Keratinocyte (primary cell): ENCODE measurements around the gene STK35. TPM values are rescaled to one million over a fixed set of nuclear protein-coding genes. Genes with fewer than 3 reads are reported as not detected.
A peak's percentile ranks its signal among the peaks of the same experiment; 100 is the strongest.

Experiments used
- DNase-seq: peaks from one replicate; pipeline ENCODE4 v3.0.0-alpha.2; 2011; ENCODE audit warnings: low read depth, missing footprints, low spot score
- FAIRE-seq: peaks from 2 replicates; lab custom pipeline; 2011; peaks lifted over from hg19 to GRCh38; lab: Jason Lieb, UNC
- H2AFZ ChIP-seq: 2 replicates; pipeline ENCODE4 v1.6.0; 2012; ENCODE audit warnings: low read length, control low read depth, inconsistent platforms; ENCODE audit not compliant: control insufficient read depth
- H3K27ac ChIP-seq: 2 replicates; pipeline ENCODE4 v1.5.1; 2011; ENCODE audit warnings: low read length; ENCODE audit not compliant: control insufficient read depth, insufficient read depth
- H3K27me3 ChIP-seq: 3 replicates; pipeline ENCODE4 v1.6.0; 2011; ENCODE audit warnings: low read length; ENCODE audit not compliant: control insufficient read depth, insufficient read depth; ENCODE audit errors: extremely low read depth
- H3K36me3 ChIP-seq, 2 experiments: 2 replicates in 1 of 2; 3 replicates in 1 of 2; pipeline ENCODE4 v1.5.1; 2011; ENCODE audit warnings: low read length in 2 of 2, mild to moderate bottlenecking in 1 of 2; ENCODE audit not compliant: control insufficient read depth in 2 of 2, insufficient read depth in 2 of 2; ENCODE audit errors: extremely low read depth in 1 of 2
- H3K4me1 ChIP-seq: 3 replicates; pipeline ENCODE4 v1.5.1; 2011; ENCODE audit warnings: low read length; ENCODE audit not compliant: control insufficient read depth, insufficient read depth; ENCODE audit errors: extremely low read depth
- H3K4me2 ChIP-seq: 3 replicates; pipeline ENCODE4 v1.6.0; 2011; ENCODE audit warnings: low read depth, low read length; ENCODE audit not compliant: control insufficient read depth, insufficient read depth; ENCODE audit errors: extremely low read depth
- H3K4me3 ChIP-seq, 3 experiments: fragments of 200-600 bp in 1 of 3; sonication (generic) in 1 of 3; 2 replicates in 2 of 3; 3 replicates in 1 of 3; pipeline ENCODE4 v1.5.1; 2011 to 2016; ENCODE audit warnings: low read length in 3 of 3, mild to moderate bottlenecking in 3 of 3, control low read depth in 2 of 3, inconsistent platforms in 1 of 3, low read depth in 1 of 3, mixed read lengths in 1 of 3, mixed run types in 1 of 3, moderate library complexity in 1 of 3; ENCODE audit not compliant: control insufficient read depth in 2 of 3, insufficient read depth in 2 of 3; ENCODE audit errors: extremely low read depth in 1 of 3
- H3K79me2 ChIP-seq: 2 replicates; pipeline ENCODE4 v1.6.0; 2012; ENCODE audit warnings: low read length; ENCODE audit not compliant: control insufficient read depth, insufficient read depth
- H3K9ac ChIP-seq: 3 replicates; pipeline ENCODE4 v1.6.0; 2011; ENCODE audit warnings: low read length; ENCODE audit not compliant: control insufficient read depth, insufficient read depth; ENCODE audit errors: extremely low read depth
- H3K9me1 ChIP-seq: 3 replicates; pipeline ENCODE4 v1.6.0; 2011; ENCODE audit warnings: low read length; ENCODE audit not compliant: control insufficient read depth, insufficient read depth; ENCODE audit errors: extremely low read depth
- H3K9me3 ChIP-seq: 2 replicates; pipeline ENCODE4 v1.5.1; 2012; ENCODE audit warnings: low read depth, low read length; ENCODE audit not compliant: control insufficient read depth
- H4K20me1 ChIP-seq: 3 replicates; pipeline ENCODE4 v1.6.0; 2011; ENCODE audit warnings: low read length; ENCODE audit not compliant: control insufficient read depth, insufficient read depth; ENCODE audit errors: extremely low read depth
- CTCF ChIP-seq, 3 experiments: IDR thresholded peaks in 1 of 3; conservative IDR thresholded peaks in 1 of 3; optimal IDR thresholded peaks in 1 of 3; 2 replicates in 2 of 3; 3 replicates in 1 of 3; pipeline versions ENCODE3 to v1.5.1; 2011; ENCODE audit warnings: low read length in 3 of 3, mild to moderate bottlenecking in 3 of 3, moderate library complexity in 2 of 3, control low read depth in 1 of 3, inconsistent platforms in 1 of 3; ENCODE audit not compliant: insufficient read depth in 2 of 3; ENCODE audit errors: extremely low read depth in 1 of 3
- EZH2 ChIP-seq: IDR thresholded peaks from one replicate; pipeline ENCODE4 v1.6.1; 2012; ENCODE audit warnings: inconsistent platforms, mild to moderate bottlenecking, low read length, moderate library complexity
- dilution Hi-C: fragments of 300-500 bp; cut with MboI; formaldehyde crosslinking; loops from one replicate; pipeline ENCODE4 v1.7.0; 2020; ENCODE audit warnings: low sequenced_read_pairs; ENCODE audit not compliant: extremely low pct_ligation_motif_present
- polyA plus RNA-seq, 5 experiments: library from polyadenylated mRNA; depleted of rRNA in 3 of 5; stranded (reverse) in 3 of 5; stranded (forward) in 1 of 5; unstranded in 1 of 5; fragments of >200 nt; gene quantifications; 1 replicate in 1 of 5; 2 replicates in 3 of 5; 3 replicates in 1 of 5; pipeline versions ENCODE4 v1.2.1 to v1.2.3, GENCODE V29; 2011 to 2012; ENCODE audit warnings: missing spikeins in 2 of 5, low read depth in 1 of 5, low replicate concordance in 1 of 5

STK35 gene
- polyA plus RNA-seq, 1 donor (not counting 4 experiments of a cell fraction or from before 2014, with no cell fraction given), result 6.5 TPM

- FAIRE-seq, result peak; percentile 23
- Histone ChIP-seq H3K4me1 (peaks cover 17% of the 10 kb centered on the region), H4K20me1 (peaks cover 8% of the 10 kb centered on the region)
Observed at GRCh38 chr20:2127238-2127637, 25.6 kb downstream of the STK35 start.

DNA sequence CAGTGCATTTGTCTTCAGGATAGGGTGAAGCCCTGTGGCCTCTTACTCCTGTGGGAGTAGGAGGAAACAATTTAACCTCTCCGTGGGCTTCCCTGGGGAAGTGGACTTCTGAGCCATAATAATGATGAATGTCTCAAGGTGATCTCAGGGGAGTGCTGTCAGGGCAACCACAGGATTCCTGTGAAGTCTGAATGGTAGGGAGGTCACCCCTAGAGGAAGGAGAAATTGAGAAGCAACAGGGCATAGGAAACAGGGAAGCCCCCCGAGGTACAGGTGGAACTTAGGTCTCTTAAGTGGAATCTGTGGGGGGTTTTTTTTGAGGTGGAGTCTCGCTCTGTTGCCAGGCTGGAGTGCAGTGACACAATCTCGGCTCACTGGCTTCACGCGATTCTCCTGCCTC, 26.9 kb downstream of the STK35 start:
- no peaks in the 10 kb centered on the region for H3K27me3 ChIP-seq
- H3K79me2 ChIP-seq, result peaks cover 86% of the 10 kb centered on the region
- FAIRE-seq (no peak), DNase-seq (no peak)
- H3K9me1 ChIP-seq, result peaks cover 12% of the 10 kb centered on the region
- TF ChIP-seq EZH2 (no peak), CTCF (optimal IDR thresholded peaks at IDR 0.05 in 1 of 3, IDR thresholded peaks at IDR 0.05 in 1 of 3, conservative IDR thresholded peaks at IDR 0.05 in 1 of 3; ENCODE audit: extremely low read depth in 1 of 3, insufficient read depth in 2 of 3, low read length in 3 of 3) (no peak)
- H2AFZ ChIP-seq, result no peak overlapping the region
- no peak overlapping the region for H3K9ac ChIP-seq
- H3K4me1 ChIP-seq, result peaks cover 30% of the 10 kb centered on the region
- no peak overlapping the region for H3K27ac ChIP-seq
- H3K4me3 ChIP-seq, result no peak overlapping the region
- dilution Hi-C loops, result no loop called here
- peaks cover 3 to 5% of the 10 kb centered on the region in 2 experiments for H3K36me3 ChIP-seq
- H3K9me3 ChIP-seq, result no peaks in the 10 kb centered on the region
- peaks cover 16% of the 10 kb centered on the region for H4K20me1 ChIP-seq
- H3K4me2 ChIP-seq, result no peak overlapping the region

More at GRCh38 chr20:2127238-2127637, 25.6 kb downstream of the STK35 start:
- H2AFZ ChIP-seq, result no peak overlapping the region
- no peak overlapping the region for H3K4me2 ChIP-seq
- TF ChIP-seq CTCF (optimal IDR thresholded peaks at IDR 0.05 in 1 of 3, IDR thresholded peaks at IDR 0.05 in 1 of 3, conservative IDR thresholded peaks at IDR 0.05 in 1 of 3; ENCODE audit: extremely low read depth in 1 of 3, insufficient read depth in 2 of 3, low read length in 3 of 3) (no peak), EZH2 (no peak)
- no peak for DNase-seq
- no peak overlapping the region for H3K9ac ChIP-seq
- no peak overlapping the region for H3K4me3 ChIP-seq
- H3K27ac ChIP-seq, result no peak overlapping the region
- peaks cover 3 to 5% of the 10 kb centered on the region in 2 experiments for H3K36me3 ChIP-seq
- peaks cover 6% of the 10 kb centered on the region for H3K9me1 ChIP-seq
- peaks cover 86% of the 10 kb centered on the region for H3K79me2 ChIP-seq
- dilution Hi-C loops, result no loop called here
- no peaks in the 10 kb centered on the region for H3K9me3 ChIP-seq
- H3K27me3 ChIP-seq, result no peaks in the 10 kb centered on the region
